Ovary (tissue), 3 donors: Measurements from ENCODE around the gene BARHL1.

Experiments used
- EP300 ChIP-seq: sonication (generic); formaldehyde crosslinking; IDR thresholded peaks from one replicate; pipeline ENCODE4 v1.6.1; 2017; ENCODE audit warnings: antibody characterized with exemption
- TF ChIP-seq, protein P1 (sequence below), 3 donors: fragments of 450-650 bp in 2 of 3; fragments of 200-600 bp in 1 of 3; IDR thresholded peaks; one replicate each; pipeline versions ENCODE4 v1.5.1 to v1.8.0; 2016 to 2022; ENCODE audit warnings: antibody characterized with exemption in 3 of 3, mild to moderate bottlenecking in 1 of 3
- donor health status: DM: no; HTN: no; CAD: no.

DNA sequence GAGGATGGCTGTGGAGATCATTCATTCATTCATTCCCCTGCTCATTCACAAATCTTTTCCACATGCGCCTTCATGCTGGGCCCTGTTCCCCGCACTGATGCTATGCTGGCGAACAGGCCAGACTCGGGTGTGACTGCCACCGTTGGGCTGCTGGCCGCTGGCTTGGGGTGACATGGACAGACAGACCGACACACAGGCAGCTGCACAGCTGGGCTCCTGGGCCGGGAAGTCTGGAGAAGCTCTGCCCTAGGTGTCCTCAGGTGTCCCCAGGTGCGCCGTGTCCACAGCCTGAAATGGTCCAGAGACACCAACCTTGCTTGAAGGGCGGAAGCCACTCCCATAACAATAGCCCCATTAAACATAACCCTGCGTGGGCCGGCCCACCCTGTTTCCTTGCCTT, 35.0 kb upstream of the BARHL1 start:
- TF ChIP-seq, protein P1, sequence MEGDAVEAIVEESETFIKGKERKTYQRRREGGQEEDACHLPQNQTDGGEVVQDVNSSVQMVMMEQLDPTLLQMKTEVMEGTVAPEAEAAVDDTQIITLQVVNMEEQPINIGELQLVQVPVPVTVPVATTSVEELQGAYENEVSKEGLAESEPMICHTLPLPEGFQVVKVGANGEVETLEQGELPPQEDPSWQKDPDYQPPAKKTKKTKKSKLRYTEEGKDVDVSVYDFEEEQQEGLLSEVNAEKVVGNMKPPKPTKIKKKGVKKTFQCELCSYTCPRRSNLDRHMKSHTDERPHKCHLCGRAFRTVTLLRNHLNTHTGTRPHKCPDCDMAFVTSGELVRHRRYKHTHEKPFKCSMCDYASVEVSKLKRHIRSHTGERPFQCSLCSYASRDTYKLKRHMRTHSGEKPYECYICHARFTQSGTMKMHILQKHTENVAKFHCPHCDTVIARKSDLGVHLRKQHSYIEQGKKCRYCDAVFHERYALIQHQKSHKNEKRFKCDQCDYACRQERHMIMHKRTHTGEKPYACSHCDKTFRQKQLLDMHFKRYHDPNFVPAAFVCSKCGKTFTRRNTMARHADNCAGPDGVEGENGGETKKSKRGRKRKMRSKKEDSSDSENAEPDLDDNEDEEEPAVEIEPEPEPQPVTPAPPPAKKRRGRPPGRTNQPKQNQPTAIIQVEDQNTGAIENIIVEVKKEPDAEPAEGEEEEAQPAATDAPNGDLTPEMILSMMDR (IDR thresholded peaks at IDR 0.05): no peak
- no peak for TF ChIP-seq EP300
